NCI-H1436 (cell line): ENCODE results near the gene BHMT2.
A peak's percentile ranks its signal among the peaks of the same experiment; 100 is the strongest.

Experiments used
- DNase-seq: peaks from one replicate; lab custom pipeline; 2025; lab: John Stamatoyannopoulos, UW

Gene BHMT2

GRCh38 chr5:79069488-79070349 lies at the start of gene BHMT2, which contains the start of gene DMGDH:
TSS of gene BHMT2 (plus strand) at chr5:79069767. CDS start at chr5:79069783, 16 bp downstream.
TSS of gene DMGDH (minus strand) at chr5:79069674. CDS start at chr5:79069620, 54 bp downstream.
- DNase-seq = no peak

GRCh38 chr5:79020861-79021561 lies 48.6 kb upstream of the BHMT2 start:
- peak; percentile 5 for DNase-seq

GRCh38 chr5:79021753-79022152 lies 47.8 kb upstream of the BHMT2 start:
- DNase-seq = no peak

- no peak for DNase-seq
These were observed 46.8 kb upstream of the BHMT2 start for GRCh38 chr5:79022771-79023170.

- DNase-seq = no peak
These were observed 46.2 kb upstream of the BHMT2 start for GRCh38 chr5:79023348-79023747.

- no peak for DNase-seq
These were observed 45.6 kb upstream of the BHMT2 start for GRCh38 chr5:79023947-79024346.

- peak; percentile 54 for DNase-seq
These were observed 44.5 kb upstream of the BHMT2 start for GRCh38 chr5:79025054-79025472.

GRCh38 chr5:79030663-79031484 lies 38.7 kb upstream of the BHMT2 start:
- no peak for DNase-seq

- no peak for DNase-seq
These were observed 38.1 kb upstream of the BHMT2 start for GRCh38 chr5:79031485-79031867.

GRCh38 chr5:79032031-79032695 lies 37.4 kb upstream of the BHMT2 start:
- DNase-seq = no peak

- DNase-seq = no peak
These were observed 36.8 kb upstream of the BHMT2 start for GRCh38 chr5:79032782-79033181.

GRCh38 chr5:79035237-79035636 lies 34.3 kb upstream of the BHMT2 start:
- DNase-seq = no peak

GRCh38 chr5:79036769-79037168 lies 32.8 kb upstream of the BHMT2 start:
- DNase-seq = no peak

GRCh38 chr5:79042188-79042587 lies 27.4 kb upstream of the BHMT2 start:
- no peak for DNase-seq

- no peak for DNase-seq
These were observed 22.4 kb upstream of the BHMT2 start for GRCh38 chr5:79047199-79047598.

- DNase-seq = no peak
These were observed 21.1 kb upstream of the BHMT2 start for GRCh38 chr5:79048437-79048836.

GRCh38 chr5:79050498-79050897 lies 19.1 kb upstream of the BHMT2 start:
- DNase-seq = no peak

GRCh38 chr5:79053321-79053720 lies 16.2 kb upstream of the BHMT2 start:
- DNase-seq = no peak

- no peak for DNase-seq
These were observed 14.6 kb upstream of the BHMT2 start for GRCh38 chr5:79055017-79055416.

GRCh38 chr5:79056847-79057246 lies 12.7 kb upstream of the BHMT2 start:
- no peak for DNase-seq

- DNase-seq = no peak
These were observed 9.9 kb upstream of the BHMT2 start for GRCh38 chr5:79059674-79060073.

- DNase-seq = no peak
These were observed 7.1 kb upstream of the BHMT2 start for GRCh38 chr5:79062436-79062835.
